ENCODE results near the gene PTPRS.

Gene PTPRS

GRCh38 chr19:5303208-5303607 is 37.4 kb downstream of the PTPRS start:
- H3K4me1 ChIP-seq (ENCODE audit: low read length) = no peaks in the 10 kb centered on the region
- TF ChIP-seq EZH2 (optimal IDR thresholded peaks at IDR 0.05; ENCODE audit: low read depth, low read length) (no peak), EZH2phosphoT487 (IDR thresholded peaks at IDR 0.05; ENCODE audit: low read length) (no peak), CTCF (IDR thresholded peaks at IDR 0.05; ENCODE audit: low read length) (no peak)
- no peaks in the 10 kb centered on the region for H3K9me2 ChIP-seq (replicated peaks; ENCODE audit: insufficient read depth, low read length)
- no peak for DNase-seq
- no peak overlapping the region for H3K4me3 ChIP-seq (ENCODE audit: low read length)
- H3K9me3 ChIP-seq (replicated peaks; ENCODE audit: insufficient read depth, low read length) = no peaks in the 10 kb centered on the region
- H3K36me3 ChIP-seq (replicated peaks; ENCODE audit: insufficient read depth, low read length) = no peaks in the 10 kb centered on the region
- no peaks in the 10 kb centered on the region for H3F3A ChIP-seq (ENCODE audit: insufficient read depth, low read length)
- no peaks in the 10 kb centered on the region for H3K79me2 ChIP-seq (ENCODE audit: low read length)
- H2AFZ ChIP-seq (ENCODE audit: low read length) = no peak overlapping the region
- H3K27ac ChIP-seq (ENCODE audit: low read length) = no peak overlapping the region
- no peak overlapping the region for H3K4me2 ChIP-seq (ENCODE audit: low read depth, low read length)
- H3K27me3 ChIP-seq (replicated peaks; ENCODE audit: insufficient read depth, low read length) = peaks cover 95% of the 10 kb centered on the region
- no peak overlapping the region for H3K9ac ChIP-seq (ENCODE audit: low read length)
- no peaks in the 10 kb centered on the region for H4K20me1 ChIP-seq (ENCODE audit: insufficient read depth, low read length)

- Histone ChIP-seq H2AFZ (ENCODE audit: low read length) (no peak overlapping the region), H3K79me2 (ENCODE audit: low read length) (no peaks in the 10 kb centered on the region), H3K4me3 (ENCODE audit: low read length) (no peak overlapping the region), H3F3A (ENCODE audit: insufficient read depth, low read length) (no peaks in the 10 kb centered on the region), H3K36me3 (replicated peaks; ENCODE audit: insufficient read depth, low read length) (no peaks in the 10 kb centered on the region), H3K4me2 (ENCODE audit: low read depth, low read length) (no peak overlapping the region), H3K9ac (ENCODE audit: low read length) (no peak overlapping the region), H3K27me3 (replicated peaks; ENCODE audit: insufficient read depth, low read length) (peaks cover 95% of the 10 kb centered on the region), H3K9me2 (replicated peaks; ENCODE audit: insufficient read depth, low read length) (no peaks in the 10 kb centered on the region), H4K20me1 (ENCODE audit: insufficient read depth, low read length) (no peaks in the 10 kb centered on the region), H3K9me3 (replicated peaks; ENCODE audit: insufficient read depth, low read length) (no peaks in the 10 kb centered on the region), H3K27ac (ENCODE audit: low read length) (no peak overlapping the region), H3K4me1 (ENCODE audit: low read length) (no peaks in the 10 kb centered on the region)
- no peak for DNase-seq
- TF ChIP-seq EZH2 (optimal IDR thresholded peaks at IDR 0.05; ENCODE audit: low read depth, low read length) (no peak), EZH2phosphoT487 (IDR thresholded peaks at IDR 0.05; ENCODE audit: low read length) (no peak), CTCF (IDR thresholded peaks at IDR 0.05; ENCODE audit: low read length) (no peak)
Observed at GRCh38 chr19:5302396-5302795, 38.2 kb downstream of the PTPRS start.

- Histone ChIP-seq H3K4me2 (ENCODE audit: low read depth, low read length) (no peak overlapping the region), H3K9me2 (replicated peaks; ENCODE audit: insufficient read depth, low read length) (no peaks in the 10 kb centered on the region), H3K36me3 (replicated peaks; ENCODE audit: insufficient read depth, low read length) (no peaks in the 10 kb centered on the region), H3K9ac (ENCODE audit: low read length) (no peak overlapping the region), H3K4me3 (ENCODE audit: low read length) (no peak overlapping the region), H3K9me3 (replicated peaks; ENCODE audit: insufficient read depth, low read length) (no peaks in the 10 kb centered on the region), H3F3A (ENCODE audit: insufficient read depth, low read length) (no peaks in the 10 kb centered on the region), H3K4me1 (ENCODE audit: low read length) (no peaks in the 10 kb centered on the region), H3K27ac (ENCODE audit: low read length) (no peak overlapping the region), H3K79me2 (ENCODE audit: low read length) (no peaks in the 10 kb centered on the region), H2AFZ (ENCODE audit: low read length) (no peak overlapping the region), H3K27me3 (replicated peaks; ENCODE audit: insufficient read depth, low read length) (peaks cover 97% of the 10 kb centered on the region), H4K20me1 (ENCODE audit: insufficient read depth, low read length) (no peaks in the 10 kb centered on the region)
- no peak for TF ChIP-seq EZH2 (optimal IDR thresholded peaks at IDR 0.05; ENCODE audit: low read depth, low read length)
- TF ChIP-seq EZH2phosphoT487 (IDR thresholded peaks at IDR 0.05; ENCODE audit: low read length) = no peak
- TF ChIP-seq CTCF (IDR thresholded peaks at IDR 0.05; ENCODE audit: low read length) = no peak
- no peak for DNase-seq
Observed at GRCh38 chr19:5299137-5299536, 41.5 kb downstream of the PTPRS start.

Data from MM.1S (cell line).